Fibroblast of lung (primary cell): ENCODE measurements around the gene RASSF3.

Experiments used
- EZH2 ChIP-seq: IDR thresholded peaks from 2 replicates; pipeline ENCODE4 v1.5.1; 2012; ENCODE audit warnings: low read length, control low read depth, mild to moderate bottlenecking; ENCODE audit errors: missing control alignments
- TF ChIP-seq, protein P1 (sequence below), 2 donors: IDR thresholded peaks in 1 of 2; conservative IDR thresholded peaks in 1 of 2; 1 replicate in 1 of 2; 2 replicates in 1 of 2; pipeline ENCODE4 v1.5.1; 2011 to 2012; ENCODE audit warnings: low read length in 2 of 2, control low read depth in 1 of 2, inconsistent platforms in 1 of 2, low read depth in 1 of 2, mild to moderate bottlenecking in 1 of 2

DNA sequence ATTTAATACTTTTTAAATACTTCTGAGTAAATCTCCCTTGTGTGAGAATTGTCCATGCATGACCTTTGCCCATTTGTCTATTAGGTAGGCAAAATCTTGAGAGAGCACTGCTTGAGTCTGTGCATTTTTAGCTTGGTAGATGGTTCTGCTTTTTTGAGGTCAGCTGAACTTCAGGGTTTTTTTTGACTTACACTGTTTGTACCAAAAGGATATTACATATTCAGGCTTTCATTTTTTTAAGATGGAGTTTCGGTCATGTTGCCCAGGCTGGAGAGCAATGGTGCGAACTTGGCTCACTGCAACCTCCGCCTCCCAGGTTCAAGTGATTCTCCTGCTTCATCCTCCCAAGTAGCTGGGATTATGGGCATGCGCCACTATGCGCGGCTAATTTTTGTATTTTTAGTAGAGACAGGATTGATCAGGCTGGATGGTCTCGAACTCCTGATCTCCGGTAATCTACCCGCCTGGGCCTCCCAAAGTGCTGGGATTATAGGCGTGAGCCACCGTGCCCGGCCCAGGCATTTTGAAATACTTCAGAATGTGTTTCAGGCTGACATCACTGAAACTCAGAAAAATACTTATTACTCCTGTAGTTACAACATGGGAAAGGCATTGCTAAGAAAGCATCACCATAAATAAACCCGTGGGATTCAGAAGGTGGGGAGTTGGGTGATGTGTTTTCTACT, 11.1 kb downstream of the RASSF3 start:
- TF ChIP-seq, protein P1, sequence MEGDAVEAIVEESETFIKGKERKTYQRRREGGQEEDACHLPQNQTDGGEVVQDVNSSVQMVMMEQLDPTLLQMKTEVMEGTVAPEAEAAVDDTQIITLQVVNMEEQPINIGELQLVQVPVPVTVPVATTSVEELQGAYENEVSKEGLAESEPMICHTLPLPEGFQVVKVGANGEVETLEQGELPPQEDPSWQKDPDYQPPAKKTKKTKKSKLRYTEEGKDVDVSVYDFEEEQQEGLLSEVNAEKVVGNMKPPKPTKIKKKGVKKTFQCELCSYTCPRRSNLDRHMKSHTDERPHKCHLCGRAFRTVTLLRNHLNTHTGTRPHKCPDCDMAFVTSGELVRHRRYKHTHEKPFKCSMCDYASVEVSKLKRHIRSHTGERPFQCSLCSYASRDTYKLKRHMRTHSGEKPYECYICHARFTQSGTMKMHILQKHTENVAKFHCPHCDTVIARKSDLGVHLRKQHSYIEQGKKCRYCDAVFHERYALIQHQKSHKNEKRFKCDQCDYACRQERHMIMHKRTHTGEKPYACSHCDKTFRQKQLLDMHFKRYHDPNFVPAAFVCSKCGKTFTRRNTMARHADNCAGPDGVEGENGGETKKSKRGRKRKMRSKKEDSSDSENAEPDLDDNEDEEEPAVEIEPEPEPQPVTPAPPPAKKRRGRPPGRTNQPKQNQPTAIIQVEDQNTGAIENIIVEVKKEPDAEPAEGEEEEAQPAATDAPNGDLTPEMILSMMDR (conservative IDR thresholded peaks at IDR 0.05 in 1 of 2, IDR thresholded peaks at IDR 0.05 in 1 of 2; ENCODE audit: low read depth in 1 of 2, low read length in 2 of 2) = no peak
- TF ChIP-seq EZH2 = no peak
